NCI-H1694 treated with DMSO at 0.1 percent for 48 hours (cell line): ENCODE measurements around the gene IRF4.

Experiments
- DNase-seq: peaks from one replicate; lab custom pipeline; 2025; lab: John Stamatoyannopoulos, UW

Gene IRF4

GRCh38 chr6:353642-354614 lies 37.6 kb upstream of the IRF4 start:
- DNase-seq, result no peak

- no peak for DNase-seq
Measured at GRCh38 chr6:354631-355280, 36.8 kb upstream of the IRF4 start.

- no peak for DNase-seq
Measured at GRCh38 chr6:355373-356208, 36.0 kb upstream of the IRF4 start.

GRCh38 chr6:356828-357251 lies 34.7 kb upstream of the IRF4 start:
- DNase-seq, result no peak

- no peak for DNase-seq
Measured at GRCh38 chr6:357261-357790, 34.2 kb upstream of the IRF4 start.

GRCh38 chr6:357791-358341 lies 33.7 kb upstream of the IRF4 start:
- DNase-seq, result no peak

- no peak for DNase-seq
Measured at GRCh38 chr6:358432-358831, 33.1 kb upstream of the IRF4 start.

- DNase-seq, result no peak
Measured at GRCh38 chr6:358847-359246, 32.7 kb upstream of the IRF4 start.

- no peak for DNase-seq
Measured at GRCh38 chr6:359261-360035, 32.1 kb upstream of the IRF4 start.

GRCh38 chr6:360349-360748 lies 31.2 kb upstream of the IRF4 start:
- no peak for DNase-seq

GRCh38 chr6:360764-361373 lies 30.7 kb upstream of the IRF4 start:
- no peak for DNase-seq

GRCh38 chr6:361411-362132 lies 30.0 kb upstream of the IRF4 start:
- DNase-seq, result no peak

GRCh38 chr6:362231-362923 lies 29.2 kb upstream of the IRF4 start:
- no peak for DNase-seq

GRCh38 chr6:362924-363249 lies 28.7 kb upstream of the IRF4 start:
- DNase-seq, result no peak

GRCh38 chr6:363291-363690 lies 28.3 kb upstream of the IRF4 start:
- no peak for DNase-seq

- DNase-seq, result no peak
Measured at GRCh38 chr6:363909-364308, 27.6 kb upstream of the IRF4 start.

GRCh38 chr6:364609-365540 lies 26.7 kb upstream of the IRF4 start:
- no peak for DNase-seq

GRCh38 chr6:365835-366234 lies 25.7 kb upstream of the IRF4 start:
- no peak for DNase-seq
